Thyroid gland (tissue), 4 donors: Measurements from ENCODE around the gene S100A2. TPM values are rescaled to one million over a fixed set of nuclear protein-coding genes. Genes with fewer than 3 reads are reported as not detected.
"Not testable (repeated sequence)": the region's sequence is repeated elsewhere in the genome, so short reads cannot be mapped to it uniquely, and the experiment has no call there.

Experiments
- DNase-seq, 2 donors: peaks; one replicate each; pipeline ENCODE4 v3.0.0-alpha.2; 2019
- H3K27ac ChIP-seq, 3 donors: fragments of 200-600 bp; sonication (generic); 1 replicate in 2 of 3; 2 replicates in 1 of 3; pipeline ENCODE4 v1.5.1; 2016 to 2019; ENCODE audit warnings: mild to moderate bottlenecking in 1 of 3, moderate library complexity in 1 of 3
- H3K27me3 ChIP-seq: fragments of 200-600 bp; sonication (generic); one replicate; pipeline ENCODE4 v1.5.1; 2019
- H3K36me3 ChIP-seq, 2 donors: fragments of 200-600 bp; sonication (generic); one replicate each; pipeline ENCODE4 v1.5.1; 2016 to 2019
- H3K4me1 ChIP-seq, 2 donors: fragments of 200-600 bp; sonication (generic); one replicate each; pipeline ENCODE4 v1.5.1; 2017 to 2019
- H3K4me3 ChIP-seq, 3 donors: fragments of 200-600 bp; sonication (generic); replicated peaks in 1 of 3; 1 replicate in 2 of 3; 2 replicates in 1 of 3; pipeline ENCODE4 v1.5.1; 2016; ENCODE audit warnings: mild to moderate bottlenecking in 1 of 3
- H3K9me3 ChIP-seq: fragments of 200-600 bp; sonication (generic); one replicate; pipeline ENCODE4 v1.5.1; 2017
- POLR2A ChIP-seq, 2 donors: fragments of 450-650 bp; IDR thresholded peaks; one replicate each; pipeline ENCODE4 v1.6.1; 2017; ENCODE audit warnings: antibody characterized with exemption in 2 of 2, mild to moderate bottlenecking in 2 of 2, moderate library complexity in 1 of 2
- WGBS, 2 donors: methylation state at CpG; one replicate each; pipeline ENCODE4 v1.1.5; 2017; 5-methylcytosine and 5-hydroxymethylcytosine counted together
- intact Hi-C: fragments of 100-400 bp; cut with DNase I; formaldehyde crosslinking; loops from one replicate; pipeline ENCODE4 v1.15.1; 2023
- total RNA-seq, 4 donors: library from RNA; depleted of rRNA; stranded (reverse); fragments of >200 nt; gene quantifications; one replicate each; pipeline ENCODE4 v1.2.3, GENCODE V29; 2016
- TF ChIP-seq, protein P1 (sequence below), 6 experiments: fragments of 200-600 bp in 3 of 6; fragments of 450-650 bp in 3 of 6; sonication (generic) in 3 of 6; IDR thresholded peaks; one replicate each; pipeline ENCODE4 v1.5.1; 2016 to 2019; ENCODE audit warnings: antibody characterized with exemption in 6 of 6, mild to moderate bottlenecking in 2 of 6, inconsistent platforms in 1 of 6, moderate library complexity in 1 of 6

The S100A2 gene
- total RNA-seq, 4 donors from 2014 or later = 2.6 to 10.1 (median 5.9) TPM

DNA sequence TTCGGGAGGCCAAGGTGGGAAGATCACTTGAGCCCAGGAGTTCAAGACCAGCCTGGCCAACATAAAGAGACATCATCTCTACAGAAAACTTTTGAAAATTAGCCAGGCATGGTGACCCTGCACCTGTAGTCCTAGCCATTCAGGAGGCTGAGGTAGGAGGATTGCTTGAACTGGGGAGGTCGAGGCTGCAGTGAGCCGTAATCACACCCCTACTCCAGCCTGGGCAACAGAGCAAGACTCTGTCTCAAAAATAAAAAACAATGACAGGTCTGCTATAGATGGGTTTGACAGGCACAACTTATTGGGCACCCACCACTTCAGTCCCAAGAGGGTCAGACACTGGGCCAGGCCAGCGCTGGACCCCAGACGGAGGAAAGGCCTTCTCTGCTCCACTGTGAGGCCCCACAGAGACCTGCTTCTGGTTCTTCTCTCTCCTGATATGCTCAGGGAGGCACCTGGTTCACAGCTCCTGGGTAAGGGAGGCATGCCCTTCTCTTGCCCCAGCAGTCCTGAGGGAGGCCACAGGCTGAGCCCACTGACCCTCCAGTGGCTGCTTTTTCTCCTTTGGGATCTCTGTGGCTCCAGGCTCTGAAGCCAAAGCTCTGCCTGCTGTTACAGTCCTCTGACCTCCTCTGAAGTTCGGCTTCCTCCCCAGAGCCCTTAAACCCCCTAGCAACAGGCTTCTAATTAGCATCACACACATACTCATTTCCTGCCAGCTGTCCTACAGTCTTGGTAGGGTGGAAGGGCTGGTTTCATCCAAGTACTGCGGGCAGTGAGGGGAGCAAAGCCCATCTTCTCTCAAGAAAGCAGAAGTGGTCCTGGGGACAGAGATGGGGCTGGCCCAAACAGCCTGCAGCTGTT lies 32.9 kb upstream of the S100A2 start:
- DNase-seq = no peak
- Histone ChIP-seq H3K36me3 (no peaks in the 10 kb centered on the region), H3K9me3 (no peaks in the 10 kb centered on the region), H3K4me3 (no peak overlapping the region), H3K27me3 (no peaks in the 10 kb centered on the region), H3K4me1 (no peaks in the 10 kb centered on the region), H3K27ac (no peak overlapping the region)
- 68 to 86% methylated on average over 7 of the region's 7 CpGs for WGBS, 2 donors
- intact Hi-C loops = no loop called here
- TF ChIP-seq, protein P1, sequence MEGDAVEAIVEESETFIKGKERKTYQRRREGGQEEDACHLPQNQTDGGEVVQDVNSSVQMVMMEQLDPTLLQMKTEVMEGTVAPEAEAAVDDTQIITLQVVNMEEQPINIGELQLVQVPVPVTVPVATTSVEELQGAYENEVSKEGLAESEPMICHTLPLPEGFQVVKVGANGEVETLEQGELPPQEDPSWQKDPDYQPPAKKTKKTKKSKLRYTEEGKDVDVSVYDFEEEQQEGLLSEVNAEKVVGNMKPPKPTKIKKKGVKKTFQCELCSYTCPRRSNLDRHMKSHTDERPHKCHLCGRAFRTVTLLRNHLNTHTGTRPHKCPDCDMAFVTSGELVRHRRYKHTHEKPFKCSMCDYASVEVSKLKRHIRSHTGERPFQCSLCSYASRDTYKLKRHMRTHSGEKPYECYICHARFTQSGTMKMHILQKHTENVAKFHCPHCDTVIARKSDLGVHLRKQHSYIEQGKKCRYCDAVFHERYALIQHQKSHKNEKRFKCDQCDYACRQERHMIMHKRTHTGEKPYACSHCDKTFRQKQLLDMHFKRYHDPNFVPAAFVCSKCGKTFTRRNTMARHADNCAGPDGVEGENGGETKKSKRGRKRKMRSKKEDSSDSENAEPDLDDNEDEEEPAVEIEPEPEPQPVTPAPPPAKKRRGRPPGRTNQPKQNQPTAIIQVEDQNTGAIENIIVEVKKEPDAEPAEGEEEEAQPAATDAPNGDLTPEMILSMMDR (IDR thresholded peaks at IDR 0.05) = no peak

GRCh38 chr1:153597206-153597605 lies 31.6 kb upstream of the S100A2 start:
- Histone ChIP-seq H3K27me3 (no peaks in the 10 kb centered on the region), H3K4me1 (peaks cover 0 to 6% of the 10 kb centered on the region in 2 donors), H3K9me3 (no peaks in the 10 kb centered on the region), H3K27ac (no peak overlapping the region), H3K36me3 (no peaks in the 10 kb centered on the region), H3K4me3 (no peak overlapping the region)
- DNase-seq = no peak
- intact Hi-C loops = no loop called here
- 93 to 94% methylated on average over 6 of the region's 6 CpGs for WGBS, 2 donors
- TF ChIP-seq, protein P1 (IDR thresholded peaks at IDR 0.05) = no peak
- TF ChIP-seq POLR2A (IDR thresholded peaks at IDR 0.05) = no peak

GRCh38 chr1:153592748-153593147 lies 27.1 kb upstream of the S100A2 start:
- no peaks in the 10 kb centered on the region for H3K27me3 ChIP-seq
- no peaks in the 10 kb centered on the region for H3K9me3 ChIP-seq
- no peak for DNase-seq
- H3K36me3 ChIP-seq = no peaks in the 10 kb centered on the region
- peaks cover 4 to 7% of the 10 kb centered on the region in 2 donors for H3K4me1 ChIP-seq
- 29 to 37% methylated on average over 4 of the region's 4 CpGs for WGBS, 2 donors
- TF ChIP-seq, protein P1 (IDR thresholded peaks at IDR 0.05) = no peak
- TF ChIP-seq POLR2A (IDR thresholded peaks at IDR 0.05) = no peak
- no peak overlapping the region for H3K27ac ChIP-seq
- intact Hi-C loops = no loop called here
- H3K4me3 ChIP-seq = no peak overlapping the region

DNA sequence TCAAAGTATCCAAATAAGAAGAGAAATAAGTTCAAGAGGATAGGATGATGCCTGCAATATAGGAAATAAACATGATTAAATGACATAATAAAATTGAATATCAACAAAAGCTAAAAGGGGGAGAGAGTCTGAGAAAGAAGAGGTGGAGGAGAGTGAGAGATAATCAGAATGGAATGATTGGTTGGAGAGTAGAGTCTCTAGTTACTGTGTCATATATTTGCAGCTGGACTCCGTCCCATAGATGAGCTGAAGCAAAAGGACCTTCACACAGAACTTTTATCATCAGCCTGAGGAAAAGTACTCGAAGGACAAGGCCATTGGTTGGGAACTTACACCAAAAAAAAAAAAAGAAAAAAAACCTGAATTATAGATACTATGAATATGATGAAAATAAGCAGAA lies 22.8 kb upstream of the S100A2 start:
- Histone ChIP-seq H3K36me3 (no peaks in the 10 kb centered on the region), H3K4me3 (no peak overlapping the region), H3K9me3 (no peaks in the 10 kb centered on the region), H3K27ac (no peak overlapping the region), H3K27me3 (no peaks in the 10 kb centered on the region), H3K4me1 (peaks cover 12 to 14% of the 10 kb centered on the region in 2 donors)
- TF ChIP-seq, protein P1 (IDR thresholded peaks at IDR 0.05) = no peak
- TF ChIP-seq POLR2A (IDR thresholded peaks at IDR 0.05) = no peak
- intact Hi-C loops = no loop called here
- 87 to 94% methylated on average over 2 of the region's 2 CpGs for WGBS, 2 donors
- no peak for DNase-seq

- intact Hi-C loops = not testable (repeated sequence)
- WGBS, 2 donors = 46 to 56% methylated on average over 10 of the region's 10 CpGs
Observed at GRCh38 chr1:153588033-153588432, 22.4 kb upstream of the S100A2 start.

More at GRCh38 chr1:153588033-153588432, 22.4 kb upstream of the S100A2 start:
- not testable (repeated sequence) for H3K36me3 ChIP-seq, H3K27me3 ChIP-seq, H3K4me3 ChIP-seq, H3K9me3 ChIP-seq
- Histone ChIP-seq H3K4me1 (peaks cover 12 to 14% of the 10 kb centered on the region in 2 donors), H3K27ac (peak overlapping the region in 1 of 3 donors; percentile 52)
- peak; percentile 64 to 71 for DNase-seq
